Mesenchymal stem cell (in vitro differentiated cells and primary cell): ENCODE results near the gene LMF1.

Experiments
- DNase-seq: peaks from one replicate; pipeline ENCODE4 v3.0.0-alpha.2; 2013
- H2AFZ ChIP-seq: one replicate; pipeline ENCODE4 v1.6.1; 2013; ENCODE audit warnings: low read depth, mild to moderate bottlenecking, control low read depth, inconsistent platforms, low read length, moderate library complexity
- H2AK5ac ChIP-seq: 2 replicates; pipeline ENCODE4 v1.6.1; 2013; ENCODE audit warnings: low read length, moderate library complexity, mild to moderate bottlenecking, inconsistent platforms; ENCODE audit not compliant: severe bottlenecking
- H2BK120ac ChIP-seq: one replicate; pipeline ENCODE4 v1.6.1; 2013; ENCODE audit warnings: low read depth, mild to moderate bottlenecking, inconsistent platforms, low read length, moderate library complexity
- H2BK12ac ChIP-seq, 2 experiments: one replicate each; pipeline ENCODE4 v1.6.1; 2013; ENCODE audit warnings: inconsistent platforms in 2 of 2, low read length in 2 of 2, mild to moderate bottlenecking in 2 of 2, moderate library complexity in 2 of 2, control low read depth in 1 of 2
- H2BK15ac ChIP-seq: one replicate; pipeline ENCODE4 v1.6.1; 2013; ENCODE audit warnings: mild to moderate bottlenecking, low read depth, inconsistent platforms; ENCODE audit not compliant: poor library complexity, severe bottlenecking
- H2BK5ac ChIP-seq: 2 replicates; pipeline ENCODE4 v1.6.1; 2013; ENCODE audit warnings: low read depth, mild to moderate bottlenecking, low read length, control low read depth, inconsistent platforms; ENCODE audit not compliant: poor library complexity, severe bottlenecking
- H3K14ac ChIP-seq, 2 experiments: one replicate each; pipeline ENCODE4 v1.6.1; 2013; ENCODE audit warnings: inconsistent platforms in 2 of 2, low read length in 2 of 2, control low read depth in 1 of 2, mild to moderate bottlenecking in 1 of 2, moderate library complexity in 1 of 2
- H3K18ac ChIP-seq, 2 experiments: one replicate each; pipeline ENCODE4 v1.6.1; 2013; ENCODE audit warnings: inconsistent platforms in 2 of 2, low read length in 2 of 2, control low read depth in 1 of 2, low read depth in 1 of 2, mild to moderate bottlenecking in 1 of 2
- H3K23ac ChIP-seq, 2 experiments: one replicate each; pipeline ENCODE4 v1.6.1; 2013; ENCODE audit warnings: inconsistent platforms in 2 of 2, low read length in 2 of 2, mild to moderate bottlenecking in 2 of 2, moderate library complexity in 2 of 2, control low read depth in 1 of 2
- H3K27ac ChIP-seq: 2 replicates; pipeline ENCODE4 v1.5.1; 2013; ENCODE audit warnings: mild to moderate bottlenecking, moderate library complexity, low read length, control low read depth, inconsistent platforms; ENCODE audit not compliant: poor library complexity, severe bottlenecking
- H3K27me3 ChIP-seq, 2 experiments: 2 replicates each; pipeline versions ENCODE4 v1.6.1 to v1.7.0; 2013; ENCODE audit warnings: low read length in 2 of 2, mild to moderate bottlenecking in 2 of 2, moderate library complexity in 2 of 2, control low read depth in 1 of 2, inconsistent platforms in 1 of 2; ENCODE audit not compliant: control insufficient read depth in 1 of 2, insufficient read depth in 1 of 2
- H3K36me3 ChIP-seq, 2 experiments: 2 replicates each; pipeline versions ENCODE4 v1.6.1 to v1.7.0; 2013; ENCODE audit warnings: low read length in 2 of 2, control low read depth in 1 of 2, inconsistent platforms in 1 of 2, low read depth in 1 of 2, mild to moderate bottlenecking in 1 of 2; ENCODE audit not compliant: insufficient read depth in 2 of 2, control insufficient read depth in 1 of 2
- H3K4ac ChIP-seq, 2 experiments: one replicate each; pipeline ENCODE4 v1.6.1; 2013; ENCODE audit warnings: inconsistent platforms in 2 of 2, low read length in 2 of 2, mild to moderate bottlenecking in 2 of 2, moderate library complexity in 2 of 2, control low read depth in 1 of 2, low read depth in 1 of 2
- H3K4me1 ChIP-seq: 2 replicates; pipeline ENCODE4 v1.6.1; 2013; ENCODE audit warnings: low read depth, low read length, control low read depth; ENCODE audit not compliant: control insufficient read depth, insufficient read depth
- H3K4me2 ChIP-seq: 2 replicates; pipeline ENCODE4 v1.6.1; 2013; ENCODE audit warnings: low read length, mild to moderate bottlenecking, inconsistent platforms; ENCODE audit not compliant: poor library complexity, severe bottlenecking
- H3K4me3 ChIP-seq, 2 experiments: 2 replicates each; pipeline versions ENCODE4 v1.5.1 to v1.7.0; 2013; ENCODE audit warnings: low read length in 2 of 2, mild to moderate bottlenecking in 2 of 2, control low read depth in 1 of 2, low read depth in 1 of 2; ENCODE audit not compliant: insufficient read depth in 1 of 2
- H3K79me1 ChIP-seq: replicated peaks from 2 replicates; pipeline ENCODE4 v1.6.1; 2013; ENCODE audit warnings: mild to moderate bottlenecking, control low read depth, low read length, inconsistent platforms; ENCODE audit not compliant: poor library complexity, severe bottlenecking
- H3K9ac ChIP-seq: 2 replicates; pipeline ENCODE4 v1.7.0; 2013; ENCODE audit warnings: mild to moderate bottlenecking, low read length, moderate library complexity
- H3K9me3 ChIP-seq: 2 replicates; pipeline ENCODE4 v1.7.0; 2013; ENCODE audit warnings: mild to moderate bottlenecking, low read length; ENCODE audit not compliant: control insufficient read depth
- H4K8ac ChIP-seq: one replicate; pipeline ENCODE4 v1.6.1; 2013; ENCODE audit warnings: inconsistent platforms, mild to moderate bottlenecking, low read length, moderate library complexity
- H4K91ac ChIP-seq: one replicate; pipeline ENCODE4 v1.6.1; 2013; ENCODE audit warnings: mild to moderate bottlenecking, low read length, inconsistent platforms
- WGBS: methylation state at CpG from one replicate; pipeline ENCODE4 v1.1.7; 2013; ENCODE audit warnings: mixed read lengths; 5-methylcytosine and 5-hydroxymethylcytosine counted together

Gene LMF1

GRCh38 chr16:1012722-1013592, 42.2 kb upstream of the LMF1 start:
- Histone ChIP-seq H3K4me3 (no peak overlapping the region), H2BK15ac (no peak overlapping the region), H3K4ac (no peak overlapping the region), H2BK5ac (no peak overlapping the region), H2AK5ac (no peak overlapping the region), H4K91ac (peak overlapping the region; percentile 43), H2AFZ (no peak overlapping the region), H3K27ac (no peak overlapping the region), H3K79me1 (no peaks in the 10 kb centered on the region), H3K23ac (no peak overlapping the region), H3K18ac (no peak overlapping the region), H2BK12ac (no peak overlapping the region), H3K14ac (no peak overlapping the region), H3K27me3 (peaks cover 35 to 64% of the 10 kb centered on the region in 2 experiments), H3K9me3 (no peaks in the 10 kb centered on the region), H4K8ac (no peak overlapping the region), H3K36me3 (no peaks in the 10 kb centered on the region), H3K4me1 (peaks cover 5% of the 10 kb centered on the region), H2BK120ac (no peak overlapping the region), H3K4me2 (no peak overlapping the region), H3K9ac (no peak overlapping the region)
- 87% methylated on average over 28 of the region's 28 CpGs for WGBS
- no peak for DNase-seq

- Histone ChIP-seq H3K9me3 (no peaks in the 10 kb centered on the region), H3K4me2 (no peak overlapping the region), H2BK5ac (no peak overlapping the region), H2AFZ (no peak overlapping the region), H3K4me1 (peaks cover 5% of the 10 kb centered on the region), H2BK12ac (no peak overlapping the region), H4K8ac (no peak overlapping the region), H3K18ac (no peak overlapping the region), H4K91ac (no peak overlapping the region), H3K27ac (no peak overlapping the region), H3K23ac (no peak overlapping the region), H2AK5ac (no peak overlapping the region), H3K36me3 (no peaks in the 10 kb centered on the region), H3K14ac (no peak overlapping the region), H2BK15ac (no peak overlapping the region), H3K9ac (no peak overlapping the region), H2BK120ac (no peak overlapping the region), H3K4ac (no peak overlapping the region), H3K79me1 (no peaks in the 10 kb centered on the region), H3K4me3 (no peak overlapping the region), H3K27me3 (peaks cover 43 to 67% of the 10 kb centered on the region in 2 experiments)
- no peak for DNase-seq
- 90% methylated on average over 16 of the region's 19 CpGs for WGBS
Observed at GRCh38 chr16:1012135-1012534, 41.4 kb upstream of the LMF1 start.

- Histone ChIP-seq H3K27me3 (peaks cover 49 to 71% of the 10 kb centered on the region in 2 experiments), H2BK12ac (no peak overlapping the region), H2AFZ (no peak overlapping the region), H3K27ac (no peak overlapping the region), H3K4me1 (peaks cover 5% of the 10 kb centered on the region), H3K23ac (no peak overlapping the region), H3K36me3 (no peaks in the 10 kb centered on the region), H3K14ac (no peak overlapping the region), H3K4ac (no peak overlapping the region), H2AK5ac (no peak overlapping the region), H4K8ac (no peak overlapping the region), H3K4me2 (no peak overlapping the region), H3K79me1 (no peaks in the 10 kb centered on the region), H3K9ac (no peak overlapping the region), H2BK15ac (no peak overlapping the region), H2BK120ac (no peak overlapping the region), H2BK5ac (no peak overlapping the region), H3K9me3 (no peaks in the 10 kb centered on the region), H3K18ac (no peak overlapping the region), H4K91ac (no peak overlapping the region), H3K4me3 (no peak overlapping the region)
- DNase-seq, result no peak
- 89% methylated on average over 37 of the region's 37 CpGs for WGBS
Observed at GRCh38 chr16:1011316-1012082, 40.7 kb upstream of the LMF1 start.

GRCh38 chr16:1010815-1011214, 40.0 kb upstream of the LMF1 start:
- no peak for DNase-seq
- WGBS, result 88% methylated on average over 16 of the region's 16 CpGs
- H4K91ac ChIP-seq, result no peak overlapping the region
- H2BK15ac ChIP-seq, result no peak overlapping the region
- H2AK5ac ChIP-seq, result no peak overlapping the region
- H3K23ac ChIP-seq, result no peak overlapping the region
- H3K4me2 ChIP-seq, result no peak overlapping the region
- no peak overlapping the region for H3K18ac ChIP-seq
- H2BK120ac ChIP-seq, result no peak overlapping the region
- no peak overlapping the region for H3K9ac ChIP-seq
- no peaks in the 10 kb centered on the region for H3K36me3 ChIP-seq
- H4K8ac ChIP-seq, result no peak overlapping the region
- peaks cover 5% of the 10 kb centered on the region for H3K4me1 ChIP-seq
- no peak overlapping the region for H3K4me3 ChIP-seq
- H3K27ac ChIP-seq, result no peak overlapping the region
- H3K27me3 ChIP-seq, result peaks cover 46 to 74% of the 10 kb centered on the region in 2 experiments
- H3K79me1 ChIP-seq, result no peaks in the 10 kb centered on the region
- no peak overlapping the region for H2AFZ ChIP-seq
- H3K4ac ChIP-seq, result no peak overlapping the region
- no peak overlapping the region for H3K14ac ChIP-seq
- no peak overlapping the region for H2BK12ac ChIP-seq
- no peaks in the 10 kb centered on the region for H3K9me3 ChIP-seq
- no peak overlapping the region for H2BK5ac ChIP-seq
